GM19193 (cell line): ENCODE data around the gene VWF.

Experiments
- POLR2A ChIP-seq: IDR thresholded peaks from 4 replicates; pipeline ENCODE4 v1.6.1; 2011; ENCODE audit not compliant: insufficient read depth, insufficient read length; ENCODE audit errors: extremely low read depth

VWF gene

DNA sequence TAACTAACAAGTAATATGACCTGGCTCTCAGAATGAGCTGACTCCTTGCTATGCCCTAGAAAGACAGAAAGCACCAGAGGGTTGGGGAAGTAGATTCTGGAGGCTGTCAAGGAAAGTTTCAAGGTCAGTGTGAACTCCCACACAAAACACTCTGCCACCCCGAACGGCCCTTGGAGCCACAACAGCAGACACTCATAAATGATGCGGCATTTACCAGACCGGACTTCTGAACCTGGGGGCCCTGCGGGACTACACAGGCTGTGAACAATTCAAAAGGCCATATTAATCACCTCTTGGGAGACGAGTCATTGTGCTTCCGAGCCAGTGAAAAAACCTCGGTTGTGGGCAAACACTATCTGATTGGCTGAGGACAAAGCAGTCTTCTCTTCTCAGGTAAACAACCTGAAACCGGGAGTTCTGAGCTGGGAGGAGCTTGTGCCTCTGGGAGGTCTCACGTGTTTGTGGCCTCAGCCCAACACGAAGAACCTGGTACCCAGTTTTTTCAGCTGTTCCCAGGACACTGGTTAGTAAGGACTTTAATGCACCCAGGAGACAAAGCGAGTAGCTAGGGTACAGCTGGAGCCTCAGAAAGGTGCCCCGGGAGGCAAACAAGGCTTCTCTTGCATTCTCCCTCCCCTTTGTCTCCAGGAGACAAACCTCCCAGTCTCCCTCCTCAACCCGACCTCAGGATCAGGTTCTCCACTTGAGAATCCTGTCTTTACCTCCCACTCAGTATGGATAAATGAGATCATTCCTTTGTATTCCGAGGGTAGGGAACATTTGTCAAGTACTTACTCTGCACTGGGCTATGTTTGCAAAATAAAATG, 35.3 kb downstream of the VWF start:
- no peak for TF ChIP-seq POLR2A

DNA sequence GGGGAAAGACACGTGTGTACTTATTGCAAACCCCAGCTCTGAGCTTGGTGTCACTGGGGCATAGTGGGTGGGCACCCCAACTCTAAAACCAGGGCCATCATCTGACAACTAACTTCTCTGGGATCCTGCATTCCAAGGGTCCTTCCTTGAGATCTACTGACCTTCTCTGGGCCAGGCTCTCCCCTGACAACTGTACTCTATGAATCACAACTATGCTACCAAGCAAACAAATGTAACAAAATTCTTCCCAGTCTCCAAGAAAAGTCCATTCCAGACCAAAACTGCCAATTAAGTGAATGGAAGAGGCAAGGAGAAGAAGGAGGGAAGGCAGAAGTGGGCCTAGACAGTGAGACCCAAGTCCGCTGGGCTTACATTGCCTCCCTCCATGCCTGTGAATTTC, 38.2 kb downstream of the VWF start:
- no peak for TF ChIP-seq POLR2A

DNA sequence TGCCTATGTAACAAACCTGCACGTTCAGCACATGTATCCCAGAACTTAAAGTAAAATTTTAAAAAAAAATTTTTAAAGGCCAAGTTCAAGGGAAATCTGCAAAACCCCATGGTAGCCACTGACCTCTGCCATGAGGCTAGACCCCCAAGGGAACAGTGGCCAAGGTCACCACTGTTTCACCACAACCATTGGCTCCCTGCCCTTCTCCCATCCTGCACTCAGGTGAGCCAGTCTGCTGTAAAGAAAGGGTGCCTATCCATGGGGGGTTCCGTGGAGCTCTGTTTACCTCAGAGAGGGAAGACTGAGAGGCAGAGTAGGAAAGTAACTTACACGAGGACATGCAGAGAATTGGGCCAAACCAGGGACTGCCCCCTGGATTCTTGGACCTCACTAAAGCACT, 38.6 kb downstream of the VWF start:
- no peak for TF ChIP-seq POLR2A

GRCh38 chr12:6084969-6085450, 39.5 kb downstream of the VWF start:
- no peak for TF ChIP-seq POLR2A

DNA sequence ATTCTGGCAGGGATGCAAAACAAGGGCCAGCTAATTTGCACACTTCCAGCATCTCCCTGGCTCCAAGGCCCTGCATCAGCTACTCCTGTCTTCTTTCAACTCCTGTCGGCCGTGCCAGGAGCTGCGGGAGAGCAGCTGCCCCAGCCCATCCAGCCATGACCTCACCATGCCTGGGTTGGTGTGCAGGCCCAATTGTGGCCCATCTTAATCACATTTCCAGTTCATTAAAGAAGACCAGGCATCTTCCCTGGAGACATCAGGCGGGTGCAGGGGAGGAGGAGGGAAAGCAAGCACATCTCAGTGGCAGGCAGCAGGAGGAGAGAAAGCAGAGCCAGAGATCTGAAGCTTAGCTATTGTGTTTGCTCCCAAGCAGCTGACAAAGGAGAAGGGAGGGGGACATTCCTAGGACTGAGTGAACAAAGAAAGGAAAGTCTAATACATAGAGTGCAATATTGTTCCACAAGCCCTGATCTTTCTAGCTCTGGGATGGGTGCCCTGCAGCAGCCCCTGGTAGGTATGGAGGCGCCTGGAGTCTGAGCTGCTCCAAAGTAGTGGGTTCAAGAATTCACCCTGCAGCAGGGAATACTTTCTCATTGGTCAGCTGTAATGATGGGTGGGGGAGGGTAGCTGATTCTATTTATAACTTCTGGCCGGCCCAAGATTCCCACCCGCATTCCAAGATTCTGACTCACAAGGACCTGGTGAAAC, 40.1 kb downstream of the VWF start:
- TF ChIP-seq POLR2A, result no peak

DNA sequence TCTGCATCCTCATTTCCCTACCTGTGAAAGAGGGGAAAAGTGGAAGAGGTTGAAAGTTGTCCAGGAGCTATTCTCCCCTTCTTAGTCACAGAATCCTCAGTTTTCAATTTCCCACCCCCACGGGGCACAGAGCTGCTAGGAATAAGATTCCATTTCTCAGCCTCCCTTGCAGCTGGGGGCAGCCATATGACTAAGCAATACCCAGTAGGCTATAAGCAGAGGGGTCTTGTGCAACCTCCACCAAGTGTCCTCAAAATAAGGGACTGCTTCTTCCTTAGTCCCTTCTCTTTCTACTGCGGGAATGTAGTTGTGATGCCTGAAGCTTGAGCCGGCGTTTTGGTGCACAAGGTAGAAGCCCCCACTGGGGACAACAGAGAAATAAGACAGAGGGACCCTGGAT, 40.9 kb downstream of the VWF start:
- TF ChIP-seq POLR2A, result no peak

- no peak for TF ChIP-seq POLR2A
Measured at GRCh38 chr12:6082613-6083012, 41.9 kb downstream of the VWF start.

GRCh38 chr12:6080149-6081045, 44.1 kb downstream of the VWF start:
- no peak for TF ChIP-seq POLR2A

DNA sequence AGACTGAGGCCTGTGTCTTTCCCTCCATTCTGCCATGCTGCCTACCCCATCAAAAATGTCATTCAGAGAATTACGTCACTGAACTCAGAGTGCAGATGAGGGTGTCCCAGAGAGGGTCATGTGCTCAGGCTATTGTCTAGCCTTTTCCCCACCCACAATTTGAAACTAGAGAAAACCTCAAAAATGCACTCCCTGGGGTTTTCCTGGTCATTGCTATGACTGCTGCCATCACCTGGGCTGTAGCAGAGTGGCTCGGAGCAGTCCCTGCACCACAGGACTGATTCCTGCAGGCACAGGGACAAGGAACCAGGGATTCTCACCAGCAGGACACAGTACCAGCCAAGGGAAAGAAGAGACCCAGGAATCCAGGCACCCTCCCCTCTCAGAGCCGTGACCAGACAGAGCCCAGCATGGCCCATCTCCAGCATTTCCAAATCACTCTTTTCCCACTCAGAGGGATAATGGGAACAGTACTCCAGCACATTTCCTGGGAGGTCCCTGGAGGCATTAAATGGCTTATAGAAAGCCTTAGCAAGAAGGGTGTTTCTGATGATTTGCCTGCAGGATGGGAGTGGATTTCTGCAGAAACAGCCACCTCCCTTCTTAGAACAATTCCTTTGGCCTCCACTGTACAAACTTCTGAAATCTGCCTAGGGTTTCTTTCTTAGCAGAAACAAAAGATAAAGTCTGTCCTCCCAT, 45.9 kb downstream of the VWF start:
- no peak for TF ChIP-seq POLR2A

GRCh38 chr12:6077692-6078083, 46.8 kb downstream of the VWF start:
- no peak for TF ChIP-seq POLR2A

GRCh38 chr12:6076776-6077691, 47.4 kb downstream of the VWF start:
- no peak for TF ChIP-seq POLR2A

DNA sequence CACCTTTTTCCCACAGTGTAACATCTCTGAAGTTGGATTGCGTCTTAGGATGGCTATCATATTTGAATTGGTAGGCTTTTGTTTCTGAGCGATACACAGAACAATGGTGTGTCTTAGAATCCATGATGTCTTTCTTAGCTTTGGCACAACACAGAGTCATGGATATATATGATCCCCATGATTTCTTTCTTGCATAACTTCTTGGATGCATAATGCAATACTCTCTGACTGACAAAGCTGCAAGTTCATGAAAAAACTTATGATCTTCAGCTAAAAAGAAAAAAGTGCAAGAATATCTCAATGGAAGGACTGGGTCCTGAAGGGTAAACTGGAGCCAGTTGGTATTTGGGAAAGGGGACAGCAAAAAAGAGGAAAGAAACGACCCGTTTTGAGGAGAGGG, 48.1 kb downstream of the VWF start:
- TF ChIP-seq POLR2A, result no peak

- no peak for TF ChIP-seq POLR2A
Measured at GRCh38 chr12:6074979-6075585, 49.4 kb downstream of the VWF start.
